OCI-LY7 (cell line): ENCODE measurements around the gene GAS1. TPM values are rescaled to one million over a fixed set of nuclear protein-coding genes. Genes with fewer than 3 reads are reported as not detected.

Experiments used
- BruUV-seq: library from RNA; stranded (reverse); fragments of 400-500 nt; replicated peaks from 2 replicates; lab custom pipeline; 2021; lab: Mats Ljungman, UMichigan
- CTCF ChIA-PET: fragments of 300-600 bp; sonication (Branson Sonifier 250); formaldehyde crosslinking; loops from one replicate; lab custom pipeline; 2022; ENCODE audit warnings: antibody characterized with exemption; ENCODE audit not compliant: unreplicated experiment; lab: Charles Lee
- POLR2A ChIA-PET: fragments of 300-600 bp; sonication (Branson Sonifier 250); formaldehyde crosslinking; loops from one replicate; lab custom pipeline; 2022; ENCODE audit warnings: antibody characterized with exemption; lab: Charles Lee
- DNase-seq: peaks from one replicate; pipeline ENCODE4 v3.0.0-alpha.2; 2015; ENCODE audit warnings: low spot score
- H2AFZ ChIP-seq: fragments of 200-600 bp; sonication (generic), shearing (Covaris generic); 2 replicates; pipeline ENCODE4 v1.6.1; 2014; ENCODE audit warnings: mild to moderate bottlenecking, antibody characterized with exemption, low read length, moderate library complexity
- H3K27ac ChIP-seq: fragments of 200-600 bp; sonication (generic); 2 replicates; pipeline ENCODE4 v1.5.1; 2014; ENCODE audit warnings: mixed run types, low read depth, mild to moderate bottlenecking, moderate library complexity, low read length, inconsistent platforms; ENCODE audit not compliant: poor library complexity, severe bottlenecking
- H3K36me3 ChIP-seq: fragments of 200-600 bp; sonication (generic); 2 replicates; pipeline ENCODE4 v1.6.1; 2014; ENCODE audit warnings: mild to moderate bottlenecking, antibody characterized with exemption, low read length, moderate library complexity, mixed read lengths; ENCODE audit not compliant: insufficient read depth
- H3K4me1 ChIP-seq: fragments of 200-600 bp; sonication (generic); 2 replicates; pipeline ENCODE4 v1.5.1; 2014; ENCODE audit warnings: mild to moderate bottlenecking, low read length; ENCODE audit not compliant: insufficient read depth, poor library complexity, severe bottlenecking
- H3K4me2 ChIP-seq: fragments of 200-600 bp; sonication (generic); 2 replicates; pipeline ENCODE4 v1.6.1; 2014; ENCODE audit warnings: mild to moderate bottlenecking, low read length
- H3K4me3 ChIP-seq: fragments of 200-600 bp; sonication (generic); 2 replicates; pipeline ENCODE4 v1.5.1; 2014; ENCODE audit warnings: mild to moderate bottlenecking, low read depth, low read length; ENCODE audit not compliant: poor library complexity, severe bottlenecking
- H3K79me2 ChIP-seq: fragments of 200-600 bp; sonication (generic); 2 replicates; pipeline ENCODE4 v1.6.1; 2016; ENCODE audit warnings: low read depth, mild to moderate bottlenecking, low read length, moderate library complexity, mixed read lengths; ENCODE audit not compliant: insufficient read depth
- H3K9me2 ChIP-seq: fragments of 200-600 bp; sonication (generic); 2 replicates; pipeline ENCODE4 v1.6.1; 2016; ENCODE audit warnings: mild to moderate bottlenecking, low read length, mixed read lengths; ENCODE audit not compliant: insufficient read depth
- H3K9me3 ChIP-seq: fragments of 200-600 bp; sonication (generic); 2 replicates; pipeline ENCODE4 v1.6.1; 2014; ENCODE audit warnings: mild to moderate bottlenecking, mixed run types, low read length, mixed read lengths
- H4K20me1 ChIP-seq: fragments of 200-600 bp; sonication (generic); 2 replicates; pipeline ENCODE4 v1.6.1; 2014; ENCODE audit warnings: mild to moderate bottlenecking, antibody characterized with exemption, low read length, moderate library complexity, mixed read lengths; ENCODE audit not compliant: insufficient read depth
- CTCF ChIP-seq: fragments of 200-600 bp; sonication (generic); conservative IDR thresholded peaks from 2 replicates; pipeline ENCODE4 v1.5.1; 2014; ENCODE audit warnings: mild to moderate bottlenecking, antibody characterized with exemption, low read length, moderate library complexity, mixed read lengths
- EZH2phosphoT487 ChIP-seq: fragments of 200-600 bp; sonication (generic); IDR thresholded peaks from 2 replicates; pipeline ENCODE4 v1.6.1; 2018; ENCODE audit warnings: low read depth, borderline replicate concordance, mild to moderate bottlenecking, mixed run types, antibody characterized with exemption, low read length, moderate library complexity, mixed read lengths
- intact Hi-C: fragments of 100-400 bp; cut with micrococcal nuclease; formaldehyde crosslinking; loops from one replicate; pipeline ENCODE4 v1.10.0; 2022; ENCODE audit not compliant: unreplicated experiment
- total RNA-seq, 2 experiments: library from RNA; depleted of rRNA in 1 of 2; stranded (reverse); fragments of >200 nt in 1 of 2; shearing (Covaris generic) in 1 of 2; gene quantifications; 2 replicates each; pipeline ENCODE4 v1.2.3, GENCODE V29; 2014 to 2022

Gene GAS1
- total RNA-seq, 2 experiments from 2014 or later = not detected

GRCh38 chr9:86975606-86976005, 28.3 kb upstream of the GAS1 start:
- no peak overlapping the region for H3K4me2 ChIP-seq
- H3K9me3 ChIP-seq = no peaks in the 10 kb centered on the region
- H3K36me3 ChIP-seq = no peaks in the 10 kb centered on the region
- intact Hi-C loops = no loop called here
- H3K4me3 ChIP-seq = no peak overlapping the region
- TF ChIP-seq EZH2phosphoT487 = no peak
- TF ChIP-seq CTCF = no peak
- POLR2A ChIA-PET = no interaction called here
- no peak for DNase-seq
- H3K27ac ChIP-seq = no peak overlapping the region
- H3K9me2 ChIP-seq = no peaks in the 10 kb centered on the region; the same call in 1 of the 2 replicates
- H4K20me1 ChIP-seq = no peaks in the 10 kb centered on the region
- no peaks in the 10 kb centered on the region for H3K4me1 ChIP-seq
- CTCF ChIA-PET = no interaction called here
- no peak overlapping the region for H2AFZ ChIP-seq
- BruUV-seq = no TSS peak
- H3K79me2 ChIP-seq = no peaks in the 10 kb centered on the region

- CTCF ChIA-PET = no interaction called here
Observed at GRCh38 chr9:86975036-86975435, 27.7 kb upstream of the GAS1 start.

More at GRCh38 chr9:86975036-86975435, 27.7 kb upstream of the GAS1 start:
- Histone ChIP-seq H3K9me2 (no peaks in the 10 kb centered on the region; the same call in 1 of the 2 replicates), H3K79me2 (no peaks in the 10 kb centered on the region), H3K27ac (no peak overlapping the region), H3K4me1 (no peaks in the 10 kb centered on the region), H2AFZ (no peak overlapping the region), H3K36me3 (no peaks in the 10 kb centered on the region), H3K4me3 (no peak overlapping the region), H3K4me2 (no peak overlapping the region), H4K20me1 (no peaks in the 10 kb centered on the region), H3K9me3 (no peaks in the 10 kb centered on the region)
- TF ChIP-seq CTCF = no peak
- TF ChIP-seq EZH2phosphoT487 = no peak
- DNase-seq = no peak
- BruUV-seq = no TSS peak
- POLR2A ChIA-PET = no interaction called here
- intact Hi-C loops = no loop called here
